ENCODE data around the gene DGLUCY.

Gene DGLUCY

DNA sequence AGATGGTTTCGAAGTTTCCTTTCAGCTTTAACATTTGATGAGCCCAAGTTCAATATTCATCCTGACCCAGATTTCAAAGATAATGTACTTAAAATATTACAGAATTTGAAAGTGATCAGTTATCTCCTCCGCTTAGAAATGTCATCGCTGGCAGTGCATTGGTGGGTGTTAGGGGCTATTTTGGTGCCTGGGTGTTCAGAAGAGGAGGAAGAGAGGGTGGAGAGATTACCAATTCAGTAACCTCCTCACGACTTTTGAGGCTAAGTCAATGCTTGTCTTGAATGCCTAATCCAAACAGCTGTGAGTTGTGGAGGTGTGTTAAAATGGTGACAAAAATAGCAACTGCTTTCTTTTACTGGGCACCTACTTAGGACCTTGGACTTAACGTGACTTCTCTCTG lies 13.8 kb upstream of the DGLUCY start:
- H3K4me3 ChIP-seq (replicated peaks; ENCODE audit: low read depth, low read length): no peak overlapping the region
- TF ChIP-seq, protein P1, sequence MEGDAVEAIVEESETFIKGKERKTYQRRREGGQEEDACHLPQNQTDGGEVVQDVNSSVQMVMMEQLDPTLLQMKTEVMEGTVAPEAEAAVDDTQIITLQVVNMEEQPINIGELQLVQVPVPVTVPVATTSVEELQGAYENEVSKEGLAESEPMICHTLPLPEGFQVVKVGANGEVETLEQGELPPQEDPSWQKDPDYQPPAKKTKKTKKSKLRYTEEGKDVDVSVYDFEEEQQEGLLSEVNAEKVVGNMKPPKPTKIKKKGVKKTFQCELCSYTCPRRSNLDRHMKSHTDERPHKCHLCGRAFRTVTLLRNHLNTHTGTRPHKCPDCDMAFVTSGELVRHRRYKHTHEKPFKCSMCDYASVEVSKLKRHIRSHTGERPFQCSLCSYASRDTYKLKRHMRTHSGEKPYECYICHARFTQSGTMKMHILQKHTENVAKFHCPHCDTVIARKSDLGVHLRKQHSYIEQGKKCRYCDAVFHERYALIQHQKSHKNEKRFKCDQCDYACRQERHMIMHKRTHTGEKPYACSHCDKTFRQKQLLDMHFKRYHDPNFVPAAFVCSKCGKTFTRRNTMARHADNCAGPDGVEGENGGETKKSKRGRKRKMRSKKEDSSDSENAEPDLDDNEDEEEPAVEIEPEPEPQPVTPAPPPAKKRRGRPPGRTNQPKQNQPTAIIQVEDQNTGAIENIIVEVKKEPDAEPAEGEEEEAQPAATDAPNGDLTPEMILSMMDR (IDR thresholded peaks at IDR 0.05; ENCODE audit: low read depth, low read length, missing control alignments): no peak
- no peak for DNase-seq (ENCODE audit: extremely low read depth, low read depth)

DNA sequence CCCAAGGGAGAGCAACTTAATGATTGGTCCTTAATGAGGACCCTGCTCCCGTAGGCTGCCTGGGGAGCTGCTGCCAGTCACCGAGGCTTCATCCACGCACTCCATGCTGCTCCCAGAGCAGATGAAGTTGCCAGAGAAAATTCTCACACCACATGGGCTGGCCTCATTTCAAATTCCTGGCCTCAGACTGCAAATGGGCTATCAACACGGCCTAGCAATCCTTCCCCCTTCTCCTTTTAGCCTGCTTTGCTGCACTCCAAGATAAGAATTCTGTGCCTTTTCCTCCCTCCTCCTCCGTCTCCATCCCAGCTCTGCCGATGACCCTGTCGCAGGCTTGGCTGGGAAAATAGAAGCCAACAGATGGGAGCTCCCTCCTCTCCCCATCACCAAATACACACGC lies 10.8 kb upstream of the DGLUCY start:
- TF ChIP-seq, protein P1 (IDR thresholded peaks at IDR 0.05; ENCODE audit: low read depth, low read length, missing control alignments): no peak
- DNase-seq (ENCODE audit: extremely low read depth, low read depth): no peak
- H3K4me3 ChIP-seq (replicated peaks; ENCODE audit: low read depth, low read length): no peak overlapping the region

DNA sequence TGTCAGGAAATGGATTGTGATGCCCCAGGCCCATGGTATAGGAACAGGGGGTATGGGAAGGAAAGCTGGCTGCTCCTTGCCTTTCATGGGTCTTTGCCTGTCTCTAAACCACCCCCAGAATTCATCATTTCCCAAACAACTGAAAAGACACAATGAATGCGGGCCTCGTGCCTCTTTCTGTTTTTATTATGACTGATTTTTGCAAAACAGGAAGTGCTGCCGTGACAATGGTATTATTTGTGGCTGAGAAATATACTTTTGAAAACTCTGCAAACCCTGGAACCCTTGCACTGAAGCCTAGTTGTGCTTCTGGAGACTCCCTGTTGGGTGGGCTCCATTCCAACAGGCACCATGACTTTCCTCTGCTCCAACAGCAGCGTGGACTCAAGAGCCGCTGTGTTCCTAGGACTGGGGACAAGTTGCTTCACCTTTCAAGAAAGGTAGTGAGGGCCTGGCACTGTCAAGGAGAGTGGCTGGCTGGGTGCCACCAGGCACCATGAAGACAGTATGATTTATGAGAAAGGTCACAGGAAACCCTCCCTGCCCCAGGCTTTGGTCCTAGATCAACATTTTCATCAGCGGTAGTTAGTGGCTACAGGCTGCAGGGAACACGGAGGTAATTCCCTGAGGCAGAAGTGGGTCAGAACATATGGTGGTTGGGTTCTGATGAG lies 4.8 kb upstream of the DGLUCY start:
- no peak for DNase-seq (ENCODE audit: extremely low read depth, low read depth)

DNA sequence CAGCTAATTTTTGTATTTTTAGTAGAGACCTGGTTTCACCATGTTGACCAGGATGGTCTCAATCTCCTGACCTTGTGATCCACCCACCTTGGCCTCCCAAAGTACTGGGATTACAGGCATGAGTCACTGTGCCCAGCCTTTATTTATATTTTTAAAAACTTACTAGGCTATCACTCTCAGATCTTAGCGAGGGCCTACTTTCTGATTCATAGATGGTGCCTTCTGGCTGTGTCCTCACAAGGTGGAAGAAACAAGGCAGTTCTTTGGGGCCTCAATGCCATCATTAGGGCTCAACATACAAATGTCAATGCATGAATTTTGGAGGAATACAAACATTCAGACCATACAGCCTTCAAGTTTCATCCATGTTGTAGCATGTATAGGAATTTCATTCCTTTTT lies 2.4 kb upstream of the DGLUCY start:
- TF ChIP-seq, protein P1 (IDR thresholded peaks at IDR 0.05; ENCODE audit: low read depth, low read length, missing control alignments): no peak
- DNase-seq (ENCODE audit: extremely low read depth, low read depth): no peak
- H3K4me3 ChIP-seq (replicated peaks; ENCODE audit: low read depth, low read length): no peak overlapping the region

More for the DNA sequence above, 4.8 kb upstream of the DGLUCY start:
- no peak overlapping the region for H3K4me3 ChIP-seq (replicated peaks; ENCODE audit: low read depth, low read length)
- TF ChIP-seq, protein P1 (IDR thresholded peaks at IDR 0.05; ENCODE audit: low read depth, low read length, missing control alignments): no peak

DNA sequence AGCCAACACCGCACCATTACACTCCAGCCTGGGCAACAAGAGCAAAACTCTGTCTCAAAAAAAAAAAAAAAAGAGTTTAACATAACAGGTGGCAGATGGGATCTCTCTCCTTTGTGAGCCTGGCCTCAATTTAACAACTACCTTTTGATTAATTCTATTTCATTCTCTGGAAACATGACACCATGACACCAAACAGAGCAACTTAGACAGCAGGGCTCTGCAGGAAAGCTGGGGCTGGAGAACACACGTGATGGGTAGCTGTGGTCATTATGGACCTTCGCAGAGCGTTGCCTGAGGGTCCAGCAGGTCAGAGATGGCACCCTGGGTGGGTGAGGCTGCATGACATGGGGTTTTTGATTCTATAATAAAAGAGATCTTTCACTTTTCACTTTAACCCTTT lies 1.7 kb upstream of the DGLUCY start:
- no peak for DNase-seq (ENCODE audit: extremely low read depth, low read depth)
- TF ChIP-seq, protein P1 (IDR thresholded peaks at IDR 0.05; ENCODE audit: low read depth, low read length, missing control alignments): no peak
- H3K4me3 ChIP-seq (replicated peaks; ENCODE audit: low read depth, low read length): no peak overlapping the region

DNA sequence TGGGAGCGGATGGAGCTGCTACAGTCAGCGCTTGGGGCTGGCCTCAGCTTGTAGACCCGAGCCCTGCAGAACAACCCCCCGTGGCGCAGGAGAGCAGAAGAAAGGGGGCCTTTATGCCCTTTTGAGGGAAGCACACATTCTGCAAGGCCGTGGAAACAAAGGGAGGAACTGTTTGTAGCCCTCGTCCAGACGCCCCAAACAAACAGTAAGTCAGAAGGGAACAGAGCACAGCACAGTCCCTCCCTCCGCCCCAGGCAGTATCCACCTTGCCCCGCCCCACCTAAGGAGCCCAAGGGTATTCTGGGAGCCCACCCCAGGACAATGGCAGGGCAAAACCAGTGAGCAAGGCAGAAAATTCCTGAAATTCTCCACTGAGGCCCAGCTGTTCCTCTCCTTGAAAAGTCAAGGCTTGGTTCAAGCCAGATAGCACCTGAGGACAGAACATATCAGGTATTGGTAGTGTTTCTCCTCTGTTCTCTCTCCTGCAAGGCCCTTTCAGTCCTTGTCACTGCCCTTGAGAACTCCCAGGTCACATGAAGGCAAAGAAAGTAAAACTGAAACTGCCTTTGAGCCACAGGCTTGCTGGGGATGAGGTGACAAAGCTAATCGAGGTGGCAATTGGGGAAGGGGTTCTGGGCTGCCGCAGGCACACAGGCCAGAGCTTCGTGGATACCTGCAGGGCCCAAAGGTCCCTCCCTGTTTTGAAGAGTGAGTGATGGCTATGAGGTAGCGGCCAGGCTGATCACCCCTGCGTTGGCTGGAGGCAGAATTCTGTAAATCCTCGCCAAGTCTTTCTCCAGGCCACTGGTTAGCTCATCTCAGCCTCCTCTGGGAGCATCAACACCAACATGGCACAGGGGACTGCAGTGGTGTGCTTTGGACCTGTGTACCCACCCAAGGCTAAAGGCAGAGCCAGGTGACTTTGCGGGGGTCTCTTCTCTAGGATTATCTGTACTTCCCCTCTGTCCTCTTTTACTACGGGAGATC lies 499 bp downstream of the DGLUCY start:
- TF ChIP-seq, protein P1 (IDR thresholded peaks at IDR 0.05; ENCODE audit: low read depth, low read length, missing control alignments): no peak

More for the DNA sequence above, 499 bp downstream of the DGLUCY start:
- DNase-seq (ENCODE audit: extremely low read depth, low read depth): no peak
- H3K4me3 ChIP-seq (replicated peaks; ENCODE audit: low read depth, low read length): peak overlapping the region; percentile 76

All from HFF-Myc (cell line).